ENCODE data around the gene PATL2. TPM values are rescaled to one million over a fixed set of nuclear protein-coding genes. Genes with fewer than 3 reads are reported as not detected.
"Not testable (repeated sequence)": the region's sequence is repeated elsewhere in the genome, so short reads cannot be mapped to it uniquely, and the experiment has no call there.

The PATL2 gene
- total and polyA plus RNA-seq, 4 donors: 2.4 to 4.8 (median 3.7) TPM

DNA sequence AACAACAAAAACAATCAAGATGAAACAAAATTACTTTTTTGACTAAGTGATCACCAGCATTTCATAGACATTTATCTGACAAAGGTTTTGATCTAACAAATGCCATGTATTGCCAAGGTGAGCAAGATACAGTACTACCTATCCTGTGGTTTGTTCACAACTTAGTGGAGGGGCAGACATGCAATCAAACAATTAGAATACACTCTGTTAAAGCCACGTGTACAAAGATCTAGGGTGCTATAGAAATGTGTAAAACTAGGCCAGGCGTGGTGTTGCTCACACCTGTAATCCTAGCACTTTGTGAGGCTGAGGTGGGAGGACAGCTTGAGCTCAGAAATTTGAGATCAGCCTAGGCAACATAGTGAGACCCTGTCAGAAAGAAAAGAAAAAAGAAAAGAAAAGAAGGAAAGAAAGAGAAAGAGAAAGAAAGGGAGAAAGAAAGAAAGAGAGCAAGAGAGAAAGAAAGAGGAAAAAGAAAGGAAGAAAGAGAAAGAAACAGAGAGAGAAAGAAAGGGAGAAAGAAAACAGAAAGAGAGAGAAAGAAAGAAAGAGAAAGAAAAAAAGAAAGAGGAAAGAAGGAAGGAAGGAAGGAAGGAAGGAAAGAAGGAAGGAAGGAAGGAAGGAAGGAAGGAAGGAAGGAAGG lies 23.8 kb upstream of the PATL2 start:
- Histone ChIP-seq H3K4me3 (no peak overlapping the region), H3K4me1 (ENCODE audit: control insufficient read depth in 5 of 5, insufficient read depth in 5 of 5, low read length in 5 of 5) (peaks cover 0 to 21% (median 2%) of the 10 kb centered on the region in 5 donors), H3K36me3 (ENCODE audit: control insufficient read depth in 4 of 4, insufficient read depth in 4 of 4, low read length in 4 of 4) (peaks cover 0 to 6% (median 3%) of the 10 kb centered on the region in 4 donors), H3K27me3 (ENCODE audit: control insufficient read depth in 3 of 3, insufficient read depth in 3 of 3, low read length in 2 of 3) (no peaks in the 10 kb centered on the region), H3K27ac (ENCODE audit: low read depth in 1 of 2, low read length in 1 of 2) (peak overlapping the region; percentile 2 to 80), H3K9me3 (ENCODE audit: control insufficient read depth in 4 of 4, insufficient read depth in 3 of 4, low read length in 3 of 4) (no peaks in the 10 kb centered on the region), H3K9ac (ENCODE audit: insufficient read depth in 1 of 2, low read length in 2 of 2) (no peak overlapping the region)
- DNase-seq: no peak
- WGBS, 2 donors: 73 to 74% methylated on average over 2 of the region's 2 CpGs
- TF ChIP-seq, protein P1, sequence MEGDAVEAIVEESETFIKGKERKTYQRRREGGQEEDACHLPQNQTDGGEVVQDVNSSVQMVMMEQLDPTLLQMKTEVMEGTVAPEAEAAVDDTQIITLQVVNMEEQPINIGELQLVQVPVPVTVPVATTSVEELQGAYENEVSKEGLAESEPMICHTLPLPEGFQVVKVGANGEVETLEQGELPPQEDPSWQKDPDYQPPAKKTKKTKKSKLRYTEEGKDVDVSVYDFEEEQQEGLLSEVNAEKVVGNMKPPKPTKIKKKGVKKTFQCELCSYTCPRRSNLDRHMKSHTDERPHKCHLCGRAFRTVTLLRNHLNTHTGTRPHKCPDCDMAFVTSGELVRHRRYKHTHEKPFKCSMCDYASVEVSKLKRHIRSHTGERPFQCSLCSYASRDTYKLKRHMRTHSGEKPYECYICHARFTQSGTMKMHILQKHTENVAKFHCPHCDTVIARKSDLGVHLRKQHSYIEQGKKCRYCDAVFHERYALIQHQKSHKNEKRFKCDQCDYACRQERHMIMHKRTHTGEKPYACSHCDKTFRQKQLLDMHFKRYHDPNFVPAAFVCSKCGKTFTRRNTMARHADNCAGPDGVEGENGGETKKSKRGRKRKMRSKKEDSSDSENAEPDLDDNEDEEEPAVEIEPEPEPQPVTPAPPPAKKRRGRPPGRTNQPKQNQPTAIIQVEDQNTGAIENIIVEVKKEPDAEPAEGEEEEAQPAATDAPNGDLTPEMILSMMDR (IDR thresholded peaks at IDR 0.05; ENCODE audit: control extremely low read depth, extremely low read depth): no peak
- ATAC-seq (ENCODE audit: insufficient read depth, low FRiP score): no peak

DNA sequence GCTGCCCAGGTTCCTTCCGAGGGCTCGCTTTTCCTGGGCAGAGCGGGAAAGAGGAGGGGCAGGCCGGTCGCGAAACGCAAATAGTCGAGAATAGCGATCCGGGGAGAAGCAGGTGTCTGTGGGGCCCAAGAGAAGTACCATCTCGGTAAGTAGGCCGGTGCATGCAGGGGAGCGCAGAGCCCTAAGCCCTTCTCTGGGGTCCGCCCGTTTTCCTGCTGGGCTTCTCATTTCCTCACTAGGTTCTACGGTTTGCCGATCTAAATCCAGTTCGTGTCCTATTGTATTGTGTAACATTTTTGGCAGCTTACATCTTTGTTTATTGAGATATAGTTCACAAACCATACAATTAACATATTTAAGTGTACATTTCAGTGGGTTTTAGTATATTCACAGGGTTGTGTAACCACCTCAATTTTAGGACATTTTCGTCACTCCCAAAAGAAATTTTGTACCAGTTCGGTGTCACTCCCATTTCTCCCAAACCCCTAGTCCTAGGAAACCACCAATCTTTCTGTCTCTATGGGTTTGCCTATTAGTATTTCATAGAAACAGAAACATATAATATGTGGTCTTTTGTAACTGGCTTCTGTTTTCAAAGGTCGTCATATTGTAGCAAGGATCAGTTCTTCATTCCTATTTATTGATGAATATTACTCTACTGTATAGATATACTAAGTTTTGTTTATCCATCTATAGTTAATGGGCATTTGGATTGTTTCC lies 18.4 kb upstream of the PATL2 start:
- ATAC-seq (ENCODE audit: insufficient read depth, low FRiP score) (peak; percentile 0), DNase-seq (peak in 2 of 3 donors; percentile 52 to 69)
- Histone ChIP-seq H3K9me3 (ENCODE audit: control insufficient read depth in 4 of 4, insufficient read depth in 3 of 4, low read length in 3 of 4) (no peaks in the 10 kb centered on the region), H3K27me3 (ENCODE audit: control insufficient read depth in 3 of 3, insufficient read depth in 3 of 3, low read length in 2 of 3) (no peaks in the 10 kb centered on the region), H3K4me3 (peak overlapping the region; percentile 83), H3K27ac (ENCODE audit: low read depth in 1 of 2, low read length in 1 of 2) (peak overlapping the region; percentile 95 to 100), H3K4me1 (ENCODE audit: control insufficient read depth in 5 of 5, insufficient read depth in 5 of 5, low read length in 5 of 5) (peaks cover 0 to 19% (median 3%) of the 10 kb centered on the region in 5 donors), H3K9ac (ENCODE audit: insufficient read depth in 1 of 2, low read length in 2 of 2) (peak overlapping the region; percentile 66 to 88), H3K36me3 (ENCODE audit: control insufficient read depth in 4 of 4, insufficient read depth in 4 of 4, low read length in 4 of 4) (peaks cover 0 to 6% (median 3%) of the 10 kb centered on the region in 4 donors)
- WGBS, 2 donors: 2 to 3% methylated on average over 21 of the region's 21 CpGs
- TF ChIP-seq, protein P1 (IDR thresholded peaks at IDR 0.05; ENCODE audit: control extremely low read depth, extremely low read depth): no peak

DNA sequence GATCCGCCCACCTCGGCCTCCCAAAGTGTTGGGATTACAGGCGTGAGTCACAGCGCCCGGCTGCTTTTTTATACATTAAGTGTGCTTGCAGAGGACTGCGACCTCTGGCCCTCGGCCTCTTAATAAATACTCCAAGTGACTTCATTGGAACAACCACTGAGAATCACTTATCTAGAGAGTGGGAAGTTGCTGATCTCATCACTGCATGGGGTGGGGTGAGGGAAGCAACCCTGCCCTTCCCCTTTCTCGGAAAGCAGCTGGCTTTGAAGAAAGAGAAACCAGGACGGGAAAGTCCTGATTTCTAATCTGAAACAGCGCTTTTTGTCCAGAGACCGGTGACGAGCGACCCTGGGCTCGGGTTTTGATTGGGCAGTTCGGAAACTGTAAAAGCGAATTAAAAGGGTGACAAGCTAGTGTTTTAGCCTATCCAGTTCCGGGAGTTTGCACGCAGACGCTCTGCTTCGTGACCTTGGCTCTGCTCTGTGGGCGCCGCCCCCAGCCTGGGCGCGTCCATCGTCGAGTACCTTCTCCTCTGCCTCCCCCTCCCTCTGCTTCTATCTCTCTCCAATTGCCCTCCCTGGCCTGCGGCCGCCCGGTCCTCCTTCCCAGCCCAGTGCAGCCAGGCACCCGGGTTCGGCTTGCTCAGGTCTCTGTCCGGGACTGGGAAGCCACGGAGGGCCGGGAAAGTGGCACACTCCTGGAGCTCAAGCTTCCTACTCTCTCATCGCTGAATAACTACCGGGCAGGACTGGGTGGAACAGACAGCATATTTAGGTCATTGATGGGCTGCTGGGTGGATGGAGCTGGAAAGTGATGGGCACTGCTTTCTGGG lies 17.7 kb upstream of the PATL2 start:
- Histone ChIP-seq H3K36me3 (ENCODE audit: control insufficient read depth in 4 of 4, insufficient read depth in 4 of 4, low read length in 4 of 4) (peaks cover 0 to 6% (median 3%) of the 10 kb centered on the region in 4 donors), H3K9ac (ENCODE audit: insufficient read depth in 1 of 2, low read length in 2 of 2) (peak overlapping the region; percentile 66 to 93), H3K4me3 (peak overlapping the region; percentile 83), H3K9me3 (ENCODE audit: control insufficient read depth in 4 of 4, insufficient read depth in 3 of 4, low read length in 3 of 4) (no peaks in the 10 kb centered on the region), H3K27me3 (ENCODE audit: control insufficient read depth in 3 of 3, insufficient read depth in 3 of 3, low read length in 2 of 3) (no peaks in the 10 kb centered on the region), H3K27ac (ENCODE audit: low read depth in 1 of 2, low read length in 1 of 2) (peak overlapping the region; percentile 95 to 100), H3K4me1 (ENCODE audit: control insufficient read depth in 5 of 5, insufficient read depth in 5 of 5, low read length in 5 of 5) (peaks cover 0 to 19% (median 3%) of the 10 kb centered on the region in 5 donors)
- peak; percentile 95 for ATAC-seq (ENCODE audit: insufficient read depth, low FRiP score)
- TF ChIP-seq, protein P1 (IDR thresholded peaks at IDR 0.05; ENCODE audit: control extremely low read depth, extremely low read depth): no peak
- WGBS, 2 donors: 0 to 1% methylated on average over 35 of the region's 36 CpGs
- peak; percentile 98 to 99 (median 99) for DNase-seq

DNA sequence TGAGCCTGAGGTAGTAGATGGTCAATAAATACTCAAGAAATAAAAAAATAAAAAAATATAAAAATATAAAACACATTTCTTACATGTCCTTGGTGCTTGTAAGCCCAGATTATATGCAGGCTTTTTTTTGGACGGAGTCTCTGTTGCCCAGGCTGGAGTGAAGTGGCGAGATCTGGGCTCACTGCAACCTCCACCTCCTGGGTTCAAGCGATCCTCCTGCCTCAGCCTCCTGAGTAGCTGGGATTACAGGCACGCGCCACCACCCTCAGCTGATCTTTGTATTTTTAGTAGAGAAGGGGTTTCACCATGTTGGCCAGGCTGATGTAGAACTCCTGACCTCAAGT lies 17.1 kb upstream of the PATL2 start:
- Histone ChIP-seq H3K9ac (ENCODE audit: insufficient read depth in 1 of 2, low read length in 2 of 2) (peak overlapping the region; percentile 51 to 93), H3K27ac (ENCODE audit: low read depth in 1 of 2, low read length in 1 of 2) (peak overlapping the region; percentile 90 to 100), H3K4me1 (ENCODE audit: control insufficient read depth in 5 of 5, insufficient read depth in 5 of 5, low read length in 5 of 5) (peaks cover 0 to 19% (median 3%) of the 10 kb centered on the region in 5 donors)
- 45 to 69% methylated on average over 5 of the region's 5 CpGs for WGBS, 2 donors
- not testable (repeated sequence) for H3K36me3 ChIP-seq (ENCODE audit: control insufficient read depth in 4 of 4, insufficient read depth in 4 of 4, low read length in 4 of 4); H3K4me3 ChIP-seq; H3K9me3 ChIP-seq (ENCODE audit: control insufficient read depth in 4 of 4, insufficient read depth in 3 of 4, low read length in 3 of 4); ATAC-seq (ENCODE audit: insufficient read depth, low FRiP score); H3K27me3 ChIP-seq (ENCODE audit: control insufficient read depth in 3 of 3, insufficient read depth in 3 of 3, low read length in 2 of 3)
- DNase-seq: peak in 1 of 3 donors; percentile 20

Data from lung (tissue), 12 donors.